Activated naive CD4-positive, alpha-beta T cell treated with anti-CD3 and anti-CD28 coated beads, Interleukin-2, amount 50 U/mL, for 16 hours (primary cell): ENCODE data around the gene MB21D2.
"Not testable (repeated sequence)": the region's sequence is repeated elsewhere in the genome, so short reads cannot be mapped to it uniquely, and the experiment has no call there.

Experiments
- DNase-seq: peaks from one replicate; pipeline ENCODE4 v3.0.0-alpha.2; 2020

The MB21D2 gene

GRCh38 chr3:192799721-192800120 is 117.9 kb downstream of the MB21D2 start:
- no peak for DNase-seq

DNA sequence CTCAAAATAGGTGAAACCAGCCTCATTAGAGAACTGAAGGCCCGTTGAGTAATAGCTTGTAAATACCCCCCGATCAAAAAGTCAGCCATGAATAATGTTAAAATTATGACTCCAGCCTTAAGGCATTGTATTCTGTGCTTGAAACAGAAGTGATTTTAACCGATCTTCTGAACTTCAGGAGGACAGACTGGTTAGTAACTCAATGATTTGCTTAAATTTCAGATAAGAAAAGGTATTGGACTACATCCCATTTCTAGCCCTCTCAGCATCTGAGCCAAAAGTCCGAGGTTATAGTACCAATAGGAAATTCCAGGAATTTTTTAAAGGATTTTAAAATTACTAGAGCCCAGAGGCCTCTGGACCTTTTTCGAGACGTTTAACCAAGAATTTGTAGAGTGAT is 122.6 kb downstream of the MB21D2 start:
- no peak for DNase-seq

DNA sequence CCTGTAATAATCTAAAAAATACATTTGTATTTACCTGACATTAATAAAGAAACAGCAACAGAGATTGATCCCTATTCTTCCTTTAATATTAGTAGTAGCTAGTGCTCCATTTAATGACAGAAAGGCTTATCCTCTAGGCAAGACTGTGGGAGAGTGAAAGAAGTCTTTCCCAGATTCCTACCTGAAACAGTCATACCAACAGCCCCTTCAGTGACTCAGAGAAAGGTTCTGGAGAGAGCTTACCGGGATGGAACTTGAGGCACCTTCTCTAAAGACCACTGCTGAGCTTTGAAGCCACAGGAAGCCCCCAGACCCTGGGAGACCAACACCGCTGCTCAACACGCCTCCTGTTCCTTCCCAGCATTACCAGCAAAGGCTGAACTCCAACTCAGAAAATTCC is 123.4 kb downstream of the MB21D2 start:
- DNase-seq: no peak

- DNase-seq: not testable (repeated sequence)
Observed at GRCh38 chr3:192788816-192789515, 128.7 kb downstream of the MB21D2 start.

DNA sequence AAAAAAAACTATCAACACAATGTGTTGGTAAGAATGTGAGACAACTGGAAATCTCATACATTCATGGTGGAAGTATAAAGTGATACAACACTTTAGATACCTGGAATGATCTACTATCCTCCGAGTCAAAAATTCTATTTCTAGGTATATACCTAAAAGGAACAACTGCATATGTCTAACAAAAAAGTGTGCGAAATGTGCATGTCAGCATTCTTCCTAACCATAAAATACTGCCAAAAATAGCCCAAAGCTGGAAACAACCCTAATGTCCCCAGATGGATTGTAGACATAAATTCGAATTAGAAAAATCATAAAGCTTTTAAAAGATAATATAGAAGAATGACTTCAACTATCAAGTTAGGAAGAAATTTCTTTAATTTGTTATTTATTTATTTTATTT is 139.1 kb downstream of the MB21D2 start:
- DNase-seq: no peak

DNA sequence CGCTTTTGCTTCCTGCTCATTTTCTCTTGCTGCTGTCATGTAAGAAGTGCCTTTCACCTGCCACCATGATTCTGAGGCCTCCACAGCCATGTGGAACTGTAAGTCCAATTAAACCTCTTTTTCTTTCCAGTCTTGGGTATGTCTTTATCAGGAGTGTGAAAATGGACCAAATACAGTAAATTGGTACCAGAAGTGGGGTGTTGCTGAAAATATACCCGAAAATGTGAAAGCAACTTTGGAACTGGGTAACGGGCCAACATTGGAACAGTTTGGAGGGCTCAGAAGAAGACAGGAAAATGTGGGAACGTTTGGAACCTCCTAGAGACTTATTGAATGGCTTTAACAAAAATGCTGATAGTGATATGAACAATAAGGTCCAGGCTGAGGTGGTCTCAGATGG is 143.3 kb downstream of the MB21D2 start:
- not testable (repeated sequence) for DNase-seq

DNA sequence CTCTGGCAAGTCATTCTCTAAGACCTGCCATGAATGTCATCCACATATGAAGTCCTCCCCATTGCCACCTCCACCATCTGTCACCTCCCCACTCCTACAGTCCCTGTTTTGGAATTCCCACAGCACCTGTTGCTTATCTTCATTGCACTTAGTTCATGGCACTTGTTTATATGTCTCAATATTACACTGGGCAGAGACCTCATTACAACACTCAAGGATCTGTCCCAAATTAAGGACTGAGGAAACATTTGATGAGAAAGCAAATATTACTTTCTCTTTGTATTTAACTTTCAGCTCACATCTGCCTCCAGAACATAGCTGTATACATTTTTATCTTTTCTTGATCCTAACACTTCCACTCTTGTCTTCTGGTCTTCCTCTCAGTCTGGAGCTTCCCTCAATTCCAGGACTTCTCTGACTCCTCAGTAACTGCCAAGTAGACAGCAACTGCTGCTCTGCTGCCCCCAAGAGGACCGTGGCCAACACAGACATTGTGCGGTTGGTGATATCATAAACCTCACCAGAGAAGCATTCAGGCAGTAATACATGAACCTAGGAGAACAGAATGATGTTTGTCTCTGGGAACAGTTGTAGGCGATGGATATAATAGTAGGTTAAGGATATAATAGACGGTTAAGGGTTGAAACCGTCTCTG is 145.3 kb downstream of the MB21D2 start:
- no peak for DNase-seq

GRCh38 chr3:192758654-192759053 is 159.0 kb downstream of the MB21D2 start:
- no peak for DNase-seq

- no peak for DNase-seq
Observed at GRCh38 chr3:192751148-192751547, 166.5 kb downstream of the MB21D2 start.

DNA sequence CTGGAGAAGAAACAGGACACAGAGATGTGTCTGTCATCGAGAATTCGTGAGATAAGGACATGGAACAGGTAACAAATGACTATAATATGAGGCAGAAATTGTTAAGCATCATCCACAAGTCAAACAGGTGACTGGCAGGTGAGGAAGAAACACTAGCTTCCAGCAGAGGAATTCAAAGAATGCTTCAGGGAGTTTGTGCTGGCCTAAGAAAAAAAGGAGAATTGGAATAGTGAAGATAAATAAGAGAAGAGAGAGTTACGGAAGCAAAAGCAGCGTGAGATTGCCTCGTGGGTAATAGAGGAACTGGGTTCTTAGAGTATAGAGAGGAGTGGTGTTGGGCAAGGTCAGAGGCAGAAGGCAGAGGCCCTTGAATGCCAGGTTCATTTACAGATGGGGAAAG is 167.5 kb downstream of the MB21D2 start:
- no peak for DNase-seq

GRCh38 chr3:192747746-192748145 is 169.9 kb downstream of the MB21D2 start:
- no peak for DNase-seq

DNA sequence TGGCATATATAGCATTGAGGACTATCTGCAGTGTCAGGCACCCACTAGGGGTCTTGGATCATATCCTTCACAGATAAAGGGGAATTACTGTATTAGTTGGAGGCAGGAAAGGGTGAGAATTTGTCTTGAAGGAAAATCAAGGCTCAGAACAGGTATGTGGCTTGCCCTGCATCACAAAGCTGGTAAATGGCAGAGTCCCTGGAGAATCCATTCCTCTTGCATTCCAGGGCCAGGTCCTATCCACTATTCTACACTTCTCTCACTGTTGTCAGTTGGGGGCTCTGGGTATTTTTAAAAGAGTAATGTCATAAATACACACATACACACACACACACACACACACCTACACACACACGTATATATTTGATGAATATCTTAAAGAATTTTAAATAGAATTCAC is 170.5 kb downstream of the MB21D2 start:
- DNase-seq: no peak
